NOMO-1 treated with DMSO at 0.1 percent for 48 hours (cell line): ENCODE measurements around the gene PTX3.

ENCODE experiments used
- DNase-seq: peaks from one replicate; lab custom pipeline; 2025; ENCODE audit not compliant: unreplicated experiment; lab: John Stamatoyannopoulos, UW

The PTX3 gene

DNA sequence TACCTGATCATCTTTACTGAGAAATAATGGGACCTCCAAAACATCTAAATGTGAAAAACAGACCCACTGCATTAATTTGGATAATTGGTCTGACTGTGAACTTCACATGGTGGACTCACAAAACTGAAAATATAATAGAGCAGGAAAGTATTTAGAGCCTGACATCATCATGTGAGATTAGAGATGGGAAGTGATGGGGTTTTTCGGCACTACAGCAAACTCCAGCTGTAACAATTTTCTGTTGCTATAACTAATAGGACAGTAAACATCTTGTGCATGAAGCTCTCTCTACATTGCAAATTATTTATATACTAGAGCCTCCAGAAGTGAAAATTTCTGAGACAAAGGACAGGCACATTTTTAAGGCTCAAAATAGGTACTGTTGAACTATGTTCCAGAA, 34.4 kb downstream of the PTX3 start:
- no peak for DNase-seq

DNA sequence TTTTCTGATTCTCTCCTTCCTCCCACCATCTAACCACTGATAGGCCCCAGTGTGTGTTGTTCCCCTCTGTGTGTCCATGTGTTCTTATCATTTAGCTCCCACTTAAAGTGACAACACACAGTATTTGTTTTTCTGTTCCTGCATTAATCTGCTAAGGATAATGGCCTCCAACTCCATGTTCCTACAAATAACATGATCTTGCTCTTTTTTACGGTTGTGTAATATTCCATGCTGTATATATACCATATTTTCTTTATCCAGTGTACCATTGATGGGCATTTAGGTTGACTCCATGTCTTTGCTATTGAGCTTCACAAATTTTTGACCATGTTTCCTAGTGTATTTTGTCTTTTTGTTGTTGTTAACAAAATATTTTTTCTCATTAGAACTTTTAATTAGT, 36.0 kb downstream of the PTX3 start:
- DNase-seq, result no peak

GRCh38 chr3:157475921-157476414, 39.3 kb downstream of the PTX3 start:
- no peak for DNase-seq

DNA sequence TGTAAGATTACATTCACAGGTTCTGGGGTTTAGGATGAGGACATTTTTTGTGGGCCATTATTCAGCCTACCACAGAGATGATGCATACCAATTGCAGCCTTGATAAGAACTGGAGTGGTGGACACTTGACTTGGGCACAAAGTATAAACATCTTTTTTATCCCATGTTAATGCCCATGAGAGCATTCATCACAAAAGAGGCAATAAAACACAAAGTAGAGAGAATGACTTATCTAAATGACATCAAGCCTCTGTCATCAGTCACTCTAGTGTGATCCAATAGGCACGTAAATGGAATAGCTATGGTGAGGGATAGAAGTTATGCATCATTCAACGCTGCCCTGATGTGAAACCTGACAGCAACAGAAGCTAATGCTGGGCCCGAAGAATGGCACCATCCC, 40.8 kb downstream of the PTX3 start:
- DNase-seq, result no peak

DNA sequence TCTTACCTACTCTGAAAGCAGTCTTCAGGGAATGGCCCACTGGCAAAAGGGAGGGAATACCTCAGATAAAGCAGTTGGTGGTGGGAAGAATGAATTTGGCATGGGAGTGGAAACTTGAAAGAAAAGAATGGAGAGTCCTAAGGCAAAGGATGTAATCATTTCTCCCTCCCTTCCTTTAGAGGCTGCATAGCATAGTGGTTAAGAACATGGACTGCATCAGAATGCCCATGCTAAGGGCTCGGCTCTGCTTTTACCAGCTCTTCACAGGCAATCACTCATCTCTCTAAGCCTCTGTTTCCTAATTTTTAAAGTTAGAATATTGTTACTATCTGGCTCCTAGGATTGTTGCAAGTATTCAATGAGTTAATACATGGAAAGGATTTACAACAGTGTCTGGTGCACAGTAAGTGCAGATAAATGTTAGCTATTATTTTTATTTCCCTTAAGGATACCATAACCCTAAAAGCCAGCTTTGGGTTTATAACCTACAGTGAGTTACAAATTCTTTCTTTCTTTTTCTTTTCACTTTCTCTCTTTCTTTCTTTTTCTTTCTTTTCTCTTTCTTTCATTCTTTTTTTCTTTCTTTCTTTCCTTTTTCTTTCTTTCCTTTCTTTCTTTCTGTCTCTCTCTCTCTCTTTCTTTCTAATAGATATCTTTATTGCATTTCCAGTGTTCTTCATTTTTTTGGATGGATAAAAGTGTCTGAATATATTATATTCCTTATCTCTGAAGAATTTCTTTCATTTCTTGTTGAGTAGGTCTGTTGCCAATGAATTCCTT, 43.0 kb downstream of the PTX3 start:
- DNase-seq, result no peak

DNA sequence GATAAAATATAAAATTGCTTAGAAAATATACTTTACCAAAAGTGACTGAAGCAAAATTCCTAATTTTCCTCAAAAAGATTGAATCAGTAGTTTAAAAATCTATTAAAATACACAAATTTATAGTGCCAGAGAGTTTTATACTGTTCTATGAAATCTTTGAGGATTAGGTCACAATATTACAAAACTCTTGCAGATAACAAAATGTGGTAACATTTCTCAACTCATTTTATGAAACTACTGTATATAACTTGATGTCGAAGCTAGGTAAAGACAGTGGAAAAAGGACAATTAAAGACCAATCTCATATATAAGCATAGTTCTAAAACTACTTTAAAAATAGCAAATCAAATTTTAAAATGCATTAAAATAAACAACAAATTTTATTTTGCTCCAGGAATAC, 50.7 kb downstream of the PTX3 start:
- DNase-seq, result peak; percentile 49

- DNase-seq, result no peak
Observed at GRCh38 chr3:157488144-157488543, 51.5 kb downstream of the PTX3 start.

DNA sequence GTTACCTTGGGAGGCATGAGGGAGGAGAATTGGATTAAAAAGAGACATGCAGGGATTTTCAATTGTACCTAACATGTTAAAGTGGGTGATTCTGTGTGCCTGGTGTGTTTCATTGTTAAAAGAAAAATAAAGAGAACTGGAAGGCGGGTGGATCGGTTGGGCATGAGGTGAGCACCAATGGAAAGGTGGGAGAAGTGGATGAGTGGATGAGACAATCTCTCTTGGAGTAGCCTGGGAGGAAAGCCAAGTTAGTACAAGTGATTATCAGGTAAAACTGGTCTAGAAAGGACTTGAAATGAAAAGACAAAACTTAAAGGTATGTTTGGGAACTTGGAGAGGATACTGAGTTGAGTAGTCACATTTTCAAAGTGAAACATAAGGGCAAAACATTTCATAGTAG, 54.5 kb downstream of the PTX3 start:
- DNase-seq, result no peak
